Measurements from ENCODE around the gene CSRNP3.

Gene CSRNP3

DNA sequence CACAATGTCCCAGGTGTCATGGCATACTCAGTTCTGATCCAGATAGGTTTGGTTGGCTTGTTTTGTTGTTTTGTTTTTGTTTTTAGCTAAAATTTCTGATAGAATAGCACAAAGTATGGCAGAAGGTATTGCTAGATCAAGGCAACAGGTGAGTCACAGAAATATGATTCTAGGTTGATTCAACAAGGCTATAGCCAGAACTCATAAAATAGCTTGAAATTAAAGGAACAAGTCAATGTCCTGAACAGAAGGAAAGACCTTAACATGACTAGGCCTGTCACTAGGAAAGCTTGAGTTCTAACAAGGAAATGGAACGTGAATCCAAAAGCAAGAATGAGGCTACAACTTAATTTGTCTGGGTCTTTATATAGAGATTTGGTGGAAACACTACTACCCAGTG, 167.5 kb downstream of the CSRNP3 start:
- H3K27me3 ChIP-seq (replicated peaks; ENCODE audit: control insufficient read depth, insufficient read depth, low read length), result no peaks in the 10 kb centered on the region
- DNase-seq (ENCODE audit: extremely low read depth, insufficient read length), result no peak
- TF ChIP-seq CTCF (IDR thresholded peaks at IDR 0.05; ENCODE audit: insufficient read depth, low read length, poor library complexity, severe bottlenecking), result no peak
- H3K36me3 ChIP-seq (ENCODE audit: control insufficient read depth, insufficient read depth, low read length), result no peaks in the 10 kb centered on the region
- no peak overlapping the region for H3K4me3 ChIP-seq (replicated peaks; ENCODE audit: low read depth, low read length)

DNA sequence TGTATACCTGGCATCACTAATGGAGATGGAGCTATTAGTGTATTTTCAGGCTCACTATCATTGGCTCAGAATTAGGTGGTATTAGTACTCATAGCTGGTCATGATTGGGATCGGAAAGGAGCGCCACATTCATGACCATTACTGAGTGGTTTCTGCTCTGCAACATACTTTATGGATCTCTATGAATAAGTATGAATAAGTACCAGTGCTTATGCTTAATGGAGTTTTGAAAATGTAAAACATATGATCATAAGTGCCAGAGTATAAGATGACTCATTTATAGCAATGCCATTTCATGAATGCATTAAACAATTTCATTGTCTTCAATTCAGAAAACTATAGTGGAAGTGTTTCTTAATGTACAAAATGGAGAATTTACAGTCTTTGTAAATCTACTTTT, 167.9 kb downstream of the CSRNP3 start:
- DNase-seq (ENCODE audit: extremely low read depth, insufficient read length), result no peak

DNA sequence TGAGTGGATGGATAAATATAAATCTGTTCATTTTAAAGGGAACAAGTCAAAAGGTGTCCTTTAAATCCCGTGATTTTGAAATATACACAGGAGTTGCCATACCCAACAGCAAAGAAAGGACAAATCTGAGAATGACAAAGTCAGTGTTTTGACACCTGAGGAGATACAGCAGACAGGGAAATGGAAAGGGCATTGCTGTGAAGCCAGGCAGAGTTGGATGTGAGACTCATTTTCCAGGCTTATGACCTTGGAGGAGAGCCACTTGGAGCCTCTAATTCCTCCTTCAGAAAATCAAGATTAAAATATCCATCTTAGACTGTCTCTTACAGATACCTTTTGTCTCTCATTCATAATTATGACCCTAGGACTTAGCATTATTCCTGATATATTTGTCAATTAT, 170.0 kb downstream of the CSRNP3 start:
- no peak overlapping the region for H3K4me3 ChIP-seq (replicated peaks; ENCODE audit: low read depth, low read length)
- no peak for TF ChIP-seq CTCF (IDR thresholded peaks at IDR 0.05; ENCODE audit: insufficient read depth, low read length, poor library complexity, severe bottlenecking)
- no peaks in the 10 kb centered on the region for H3K27me3 ChIP-seq (replicated peaks; ENCODE audit: control insufficient read depth, insufficient read depth, low read length)
- H3K36me3 ChIP-seq (ENCODE audit: control insufficient read depth, insufficient read depth, low read length), result no peaks in the 10 kb centered on the region
- no peak for DNase-seq (ENCODE audit: extremely low read depth, insufficient read length)

More for the DNA sequence above, 167.9 kb downstream of the CSRNP3 start:
- H3K4me3 ChIP-seq (replicated peaks; ENCODE audit: low read depth, low read length), result no peak overlapping the region
- H3K27me3 ChIP-seq (replicated peaks; ENCODE audit: control insufficient read depth, insufficient read depth, low read length), result no peaks in the 10 kb centered on the region
- TF ChIP-seq CTCF (IDR thresholded peaks at IDR 0.05; ENCODE audit: insufficient read depth, low read length, poor library complexity, severe bottlenecking), result no peak
- no peaks in the 10 kb centered on the region for H3K36me3 ChIP-seq (ENCODE audit: control insufficient read depth, insufficient read depth, low read length)

DNA sequence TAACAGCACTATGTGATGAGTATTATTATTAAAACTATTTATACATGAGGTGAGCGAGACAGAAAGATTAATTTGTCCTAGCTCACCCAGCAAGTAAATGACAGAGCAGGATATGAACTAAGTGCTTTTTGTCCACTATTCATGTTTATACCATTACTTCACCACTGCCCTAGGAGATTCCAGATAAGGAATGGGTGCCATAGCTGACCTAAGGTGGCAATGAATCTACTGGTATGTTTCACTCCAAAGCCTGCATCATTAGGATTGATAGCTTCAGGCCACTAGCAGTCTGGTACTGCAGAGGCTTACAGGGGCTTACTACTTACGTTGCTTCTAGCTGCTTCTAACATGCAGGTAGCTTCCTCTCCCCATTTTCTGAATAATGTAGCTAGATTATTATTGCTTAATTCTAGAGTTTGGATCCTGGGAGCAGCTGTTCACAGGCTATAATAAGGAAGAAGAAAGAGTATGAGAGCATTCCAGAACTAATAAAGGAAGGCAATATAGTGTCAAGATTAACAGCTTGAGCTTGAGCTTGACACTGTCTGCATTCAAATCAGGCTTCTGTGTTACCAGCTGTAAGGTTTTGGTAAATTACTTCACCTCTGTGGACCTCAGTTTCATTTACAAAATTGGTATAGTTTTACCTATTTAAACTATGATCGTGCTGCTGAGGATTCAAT, 170.9 kb downstream of the CSRNP3 start:
- TF ChIP-seq CTCF (IDR thresholded peaks at IDR 0.05; ENCODE audit: insufficient read depth, low read length, poor library complexity, severe bottlenecking), result no peak
- no peak overlapping the region for H3K4me3 ChIP-seq (replicated peaks; ENCODE audit: low read depth, low read length)
- no peaks in the 10 kb centered on the region for H3K27me3 ChIP-seq (replicated peaks; ENCODE audit: control insufficient read depth, insufficient read depth, low read length)
- H3K36me3 ChIP-seq (ENCODE audit: control insufficient read depth, insufficient read depth, low read length), result no peaks in the 10 kb centered on the region
- no peak for DNase-seq (ENCODE audit: extremely low read depth, insufficient read length)

GRCh38 chr2:165645930-165646831, 176.7 kb downstream of the CSRNP3 start:
- Histone ChIP-seq H3K27me3 (replicated peaks; ENCODE audit: control insufficient read depth, insufficient read depth, low read length) (no peaks in the 10 kb centered on the region), H3K4me3 (replicated peaks; ENCODE audit: low read depth, low read length) (no peak overlapping the region), H3K36me3 (ENCODE audit: control insufficient read depth, insufficient read depth, low read length) (no peaks in the 10 kb centered on the region)
- no peak for DNase-seq (ENCODE audit: extremely low read depth, insufficient read length)
- TF ChIP-seq CTCF (IDR thresholded peaks at IDR 0.05; ENCODE audit: insufficient read depth, low read length, poor library complexity, severe bottlenecking), result no peak
